Mucosa of stomach (tissue), 1 donor: ENCODE measurements around the gene EXOC2.

Experiments
- H3K27me3 ChIP-seq: one replicate; pipeline ENCODE4 v1.7.0; 2013; ENCODE audit warnings: mild to moderate bottlenecking, low read length; ENCODE audit not compliant: control insufficient read depth, insufficient read depth
- H3K36me3 ChIP-seq: one replicate; pipeline ENCODE4 v1.7.0; 2013; ENCODE audit warnings: low read length; ENCODE audit not compliant: control insufficient read depth, insufficient read depth
- H3K4me1 ChIP-seq: one replicate; pipeline ENCODE4 v1.7.0; 2013; ENCODE audit warnings: mild to moderate bottlenecking, low read length; ENCODE audit not compliant: control insufficient read depth, insufficient read depth
- H3K4me3 ChIP-seq: one replicate; pipeline ENCODE4 v1.7.0; 2013; ENCODE audit warnings: low read length
- H3K9ac ChIP-seq: one replicate; pipeline ENCODE4 v1.7.0; 2013; ENCODE audit warnings: mild to moderate bottlenecking, low read length, moderate library complexity
- H3K9me3 ChIP-seq: one replicate; pipeline ENCODE4 v1.7.0; 2013; ENCODE audit warnings: mild to moderate bottlenecking, low read length, moderate library complexity; ENCODE audit not compliant: control insufficient read depth
- donor health status: Pancreatic carcinoma.

Gene EXOC2

DNA sequence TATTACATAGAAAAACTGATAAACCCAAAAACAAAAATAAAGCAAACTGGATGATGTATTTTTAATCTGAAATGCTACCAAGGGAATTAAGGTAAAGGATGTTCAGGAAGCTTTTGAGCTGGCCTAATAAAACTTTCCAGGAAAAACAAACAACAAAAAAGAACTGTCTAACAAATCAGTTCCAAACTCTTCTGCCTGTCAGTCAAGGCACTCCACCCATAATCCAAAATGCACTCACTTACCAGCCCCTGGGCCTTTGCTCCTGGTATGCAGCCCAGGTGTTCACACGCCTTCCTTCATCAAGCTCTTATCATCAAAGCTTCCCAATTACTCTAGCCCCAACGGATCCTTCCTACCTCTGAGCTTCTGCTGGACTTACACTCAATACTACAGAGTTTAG, 3.7 kb downstream of the EXOC2 start:
- peaks cover 16% of the 10 kb centered on the region for H3K4me1 ChIP-seq
- H3K27me3 ChIP-seq = no peaks in the 10 kb centered on the region
- H3K4me3 ChIP-seq = no peak overlapping the region
- H3K9me3 ChIP-seq = no peaks in the 10 kb centered on the region
- no peaks in the 10 kb centered on the region for H3K36me3 ChIP-seq
- no peak overlapping the region for H3K9ac ChIP-seq

DNA sequence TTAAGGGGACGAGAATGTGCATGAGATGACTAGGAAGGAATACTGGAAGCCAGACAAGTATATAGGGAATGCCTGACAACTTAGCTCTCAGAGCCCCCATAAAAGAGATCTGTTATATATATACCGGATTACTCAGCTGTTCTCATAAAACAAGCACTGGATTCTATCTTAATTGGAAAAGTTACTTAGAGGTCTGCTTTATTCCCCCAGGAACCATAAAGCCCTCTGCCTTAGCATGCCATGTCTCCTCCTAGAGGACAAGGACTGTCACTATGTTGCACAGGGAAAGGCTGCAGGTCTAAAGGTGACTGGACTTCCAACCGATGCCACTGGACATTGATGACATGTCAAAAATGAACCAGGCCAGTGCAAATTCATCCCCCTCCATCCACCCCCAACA, 6.4 kb downstream of the EXOC2 start:
- Histone ChIP-seq H3K9ac (no peak overlapping the region), H3K9me3 (no peaks in the 10 kb centered on the region), H3K36me3 (no peaks in the 10 kb centered on the region), H3K4me3 (no peak overlapping the region), H3K4me1 (peaks cover 5% of the 10 kb centered on the region), H3K27me3 (no peaks in the 10 kb centered on the region)

DNA sequence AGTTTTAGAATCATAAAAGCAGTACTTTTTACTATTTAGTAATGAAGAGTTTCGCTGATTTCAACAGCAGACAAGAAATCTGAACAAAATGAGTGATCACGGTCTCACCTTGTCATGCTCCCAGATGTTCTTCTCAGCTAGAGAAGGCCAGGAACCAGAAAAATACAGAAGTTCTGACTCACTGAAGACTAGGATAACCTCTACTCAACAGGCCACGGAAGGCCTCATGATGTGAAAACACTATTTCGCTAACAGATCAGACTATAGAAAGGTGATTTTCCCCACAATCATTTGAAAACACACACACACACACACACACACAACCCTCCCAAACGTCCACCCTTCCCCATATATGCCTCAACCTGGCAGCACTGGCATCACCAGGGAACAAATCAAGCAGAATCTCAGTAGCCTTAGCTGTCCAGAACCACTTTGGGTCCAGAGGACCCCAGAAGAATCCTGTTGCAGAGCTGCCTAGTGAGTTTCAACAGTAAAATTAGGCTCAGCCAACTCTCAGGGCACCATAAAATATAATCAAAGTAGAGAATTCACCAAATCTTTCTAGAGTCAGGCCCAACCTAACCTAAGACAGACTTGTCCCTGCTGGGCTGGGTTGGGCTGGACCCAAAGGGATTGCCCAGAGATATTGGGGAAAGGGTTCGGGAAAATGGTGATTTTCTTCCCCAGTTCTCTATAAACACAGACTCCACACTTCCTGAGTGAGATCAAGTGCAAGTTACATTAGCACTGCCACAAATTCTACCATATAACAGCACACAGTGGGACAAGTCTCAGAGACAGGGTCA, 7.9 kb downstream of the EXOC2 start:
- Histone ChIP-seq H3K4me3 (no peak overlapping the region), H3K9me3 (no peaks in the 10 kb centered on the region), H3K4me1 (no peaks in the 10 kb centered on the region), H3K9ac (no peak overlapping the region), H3K36me3 (no peaks in the 10 kb centered on the region), H3K27me3 (no peaks in the 10 kb centered on the region)

DNA sequence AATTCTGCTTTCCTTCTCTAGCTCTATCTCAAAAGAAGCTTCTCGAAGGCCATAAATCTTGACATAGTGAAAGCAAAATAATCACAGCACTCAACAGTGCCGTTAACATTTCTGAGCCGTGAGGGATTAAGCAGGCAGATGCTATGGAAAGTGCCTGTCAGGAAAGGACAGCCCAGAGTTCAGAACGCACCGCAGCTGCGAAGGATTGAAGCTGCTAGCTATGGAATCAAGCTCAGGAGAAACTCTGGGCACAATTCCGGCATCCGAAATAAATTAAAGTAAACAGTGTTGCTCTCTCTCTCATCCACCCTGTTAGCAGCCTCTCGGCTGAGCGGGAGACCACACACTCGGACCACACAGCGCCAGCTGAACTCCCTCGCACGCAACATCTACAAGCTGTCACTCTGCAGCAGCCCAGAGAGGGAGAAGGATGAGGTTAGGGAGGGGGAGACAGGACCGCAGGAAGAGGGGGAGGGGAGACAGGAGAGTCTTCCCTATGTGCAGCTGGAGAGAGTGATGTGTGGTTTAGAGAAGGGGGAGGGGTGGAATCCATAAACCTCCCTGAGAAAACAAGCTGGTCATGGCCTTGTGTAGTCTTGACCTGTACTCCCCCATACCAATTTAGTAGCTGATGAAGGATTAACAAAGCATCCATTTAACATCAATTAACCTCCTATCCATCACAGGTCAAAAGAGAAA, 9.0 kb downstream of the EXOC2 start:
- H3K4me3 ChIP-seq = no peak overlapping the region
- no peak overlapping the region for H3K9ac ChIP-seq
- no peaks in the 10 kb centered on the region for H3K9me3 ChIP-seq
- H3K27me3 ChIP-seq = no peaks in the 10 kb centered on the region
- no peaks in the 10 kb centered on the region for H3K4me1 ChIP-seq
- no peaks in the 10 kb centered on the region for H3K36me3 ChIP-seq

DNA sequence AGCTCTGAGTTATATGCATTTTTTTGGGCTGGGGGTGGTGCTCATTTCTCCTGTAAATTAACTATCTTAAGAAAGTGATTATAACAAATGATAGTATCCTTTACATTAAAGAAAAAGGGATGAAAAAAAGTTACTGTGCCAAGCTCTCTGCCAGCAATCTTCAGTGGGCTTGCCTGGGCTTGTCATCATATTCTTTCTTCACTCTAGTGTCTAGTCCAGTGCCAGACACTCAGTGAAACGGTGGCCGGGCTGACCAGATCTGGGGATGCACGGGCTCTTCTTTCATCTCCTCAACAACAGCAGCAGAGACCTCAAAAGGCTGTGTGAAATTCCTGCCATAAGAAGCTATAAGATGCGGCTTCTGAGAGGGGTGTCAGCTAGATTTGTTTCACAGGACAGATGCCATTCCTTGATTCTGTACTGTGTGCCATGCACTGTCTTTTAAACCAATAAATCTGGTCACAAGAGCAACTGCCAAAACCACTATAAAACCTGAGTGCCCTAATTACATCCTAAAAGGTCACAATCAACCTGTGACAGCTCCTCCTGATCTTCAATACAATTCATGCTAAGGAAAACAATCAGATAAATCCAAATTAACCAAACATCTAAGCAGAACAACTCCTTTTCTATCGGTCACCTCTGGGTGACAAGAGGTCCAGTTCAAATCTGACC, 12.1 kb downstream of the EXOC2 start:
- Histone ChIP-seq H3K4me1 (no peaks in the 10 kb centered on the region), H3K27me3 (no peaks in the 10 kb centered on the region), H3K4me3 (no peak overlapping the region), H3K9ac (no peak overlapping the region), H3K9me3 (no peaks in the 10 kb centered on the region), H3K36me3 (no peaks in the 10 kb centered on the region)

DNA sequence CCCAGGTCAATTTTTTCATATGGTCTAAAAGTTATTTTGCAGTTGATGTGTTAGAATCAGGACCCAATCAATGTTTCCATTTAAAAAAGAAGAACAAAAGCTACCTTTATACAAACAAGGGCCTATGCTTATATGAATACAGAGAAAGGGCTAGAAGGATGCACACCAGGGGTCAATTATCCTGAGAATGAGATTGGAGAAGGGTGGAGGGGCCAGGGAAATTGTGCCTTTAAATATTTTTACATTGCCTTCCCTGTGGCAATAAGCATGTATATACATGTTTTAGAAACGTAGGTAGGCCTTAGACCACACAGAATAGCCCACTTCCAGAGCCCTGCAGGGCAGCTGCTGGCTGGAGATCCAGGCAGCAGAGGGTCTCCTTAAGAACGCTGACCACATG, 12.7 kb downstream of the EXOC2 start:
- H3K4me1 ChIP-seq = no peaks in the 10 kb centered on the region
- no peak overlapping the region for H3K9ac ChIP-seq
- H3K27me3 ChIP-seq = no peaks in the 10 kb centered on the region
- H3K36me3 ChIP-seq = no peaks in the 10 kb centered on the region
- H3K9me3 ChIP-seq = no peaks in the 10 kb centered on the region
- H3K4me3 ChIP-seq = no peak overlapping the region

DNA sequence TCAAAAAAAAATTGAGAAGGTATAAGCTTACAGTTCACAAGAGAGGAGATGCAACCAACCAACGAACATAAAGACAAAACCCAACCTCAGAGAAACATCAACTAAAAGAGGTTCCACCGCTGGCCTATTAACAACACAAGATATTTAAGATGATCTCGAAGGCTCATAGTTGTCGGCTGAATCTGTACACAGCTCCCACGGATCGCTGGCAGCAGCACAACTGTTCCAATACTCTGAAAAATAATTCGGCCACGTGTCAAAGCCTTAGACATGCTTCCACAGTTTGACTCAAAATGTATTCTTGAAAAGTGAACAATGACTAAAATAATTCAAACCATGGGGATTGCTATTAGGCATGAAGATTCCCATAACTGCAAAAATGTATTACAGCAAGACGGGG, 13.7 kb downstream of the EXOC2 start:
- Histone ChIP-seq H3K27me3 (no peaks in the 10 kb centered on the region), H3K4me1 (no peaks in the 10 kb centered on the region), H3K4me3 (no peak overlapping the region)

DNA sequence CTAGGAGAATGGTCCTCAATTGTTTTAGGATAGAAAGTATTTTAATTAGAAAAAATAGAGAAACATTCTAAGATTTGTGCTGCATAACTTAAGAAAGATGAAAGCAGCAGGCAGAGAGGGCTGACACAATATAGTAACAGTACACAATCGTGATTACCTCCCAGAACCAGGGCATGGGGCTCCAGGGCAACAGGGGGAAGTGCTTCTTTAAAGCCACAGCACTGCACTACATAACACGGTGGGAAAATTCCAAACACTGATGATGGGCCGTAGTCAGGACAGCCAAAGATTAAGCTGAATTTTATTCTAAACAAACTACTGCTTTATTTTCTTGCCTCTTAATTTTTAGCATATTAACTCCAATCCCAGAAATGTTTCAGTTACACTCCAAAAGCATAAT, 14.4 kb downstream of the EXOC2 start:
- H3K36me3 ChIP-seq = no peaks in the 10 kb centered on the region
- no peak overlapping the region for H3K9ac ChIP-seq
- H3K4me1 ChIP-seq = no peaks in the 10 kb centered on the region
- H3K9me3 ChIP-seq = no peaks in the 10 kb centered on the region
- no peaks in the 10 kb centered on the region for H3K27me3 ChIP-seq
- H3K4me3 ChIP-seq = no peak overlapping the region

More for the DNA sequence above, 13.7 kb downstream of the EXOC2 start:
- Histone ChIP-seq H3K9ac (no peak overlapping the region), H3K9me3 (no peaks in the 10 kb centered on the region), H3K36me3 (no peaks in the 10 kb centered on the region)

DNA sequence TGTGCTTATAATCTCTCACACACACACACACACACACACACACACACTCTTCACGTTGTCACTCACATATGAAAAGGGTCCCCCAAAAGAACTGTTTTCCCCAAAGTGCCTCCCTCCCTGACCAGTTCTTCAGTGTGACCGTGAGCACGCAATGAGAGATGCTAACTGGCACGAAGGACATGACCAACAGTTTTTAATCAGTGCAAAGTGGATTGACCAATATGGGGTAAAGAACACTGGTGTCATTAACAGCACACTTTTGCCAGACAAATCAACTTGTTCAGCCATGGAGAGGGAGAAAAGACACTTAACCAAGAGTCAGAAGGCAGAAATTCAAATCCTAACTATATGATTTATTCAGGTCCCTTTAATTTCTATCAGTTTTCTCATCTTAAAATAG, 15.0 kb downstream of the EXOC2 start:
- no peaks in the 10 kb centered on the region for H3K27me3 ChIP-seq
- no peak overlapping the region for H3K4me3 ChIP-seq
- H3K4me1 ChIP-seq = no peaks in the 10 kb centered on the region
- no peak overlapping the region for H3K9ac ChIP-seq
- no peaks in the 10 kb centered on the region for H3K36me3 ChIP-seq
- H3K9me3 ChIP-seq = no peaks in the 10 kb centered on the region

DNA sequence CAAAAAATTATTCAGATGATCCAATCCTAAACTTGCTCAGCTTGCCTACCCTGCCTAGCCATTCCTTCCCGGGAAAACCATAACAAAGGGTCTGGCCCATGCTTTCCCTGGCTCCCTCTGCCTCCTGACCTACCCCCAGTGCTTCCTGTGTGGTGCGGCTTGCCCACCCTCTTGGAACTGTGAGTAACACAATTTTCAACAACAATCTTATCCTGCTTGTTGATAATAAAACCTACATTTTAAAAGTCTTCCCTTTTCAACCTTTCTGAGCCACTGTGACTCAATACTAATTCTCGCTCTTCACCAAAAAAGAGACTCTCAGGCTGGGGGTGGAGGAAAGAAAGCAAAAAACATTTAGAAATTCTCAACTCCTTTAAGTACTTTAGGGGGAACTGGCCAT, 18.0 kb downstream of the EXOC2 start:
- no peaks in the 10 kb centered on the region for H3K36me3 ChIP-seq
- no peak overlapping the region for H3K4me3 ChIP-seq
- no peak overlapping the region for H3K9ac ChIP-seq
- no peaks in the 10 kb centered on the region for H3K9me3 ChIP-seq
- no peaks in the 10 kb centered on the region for H3K4me1 ChIP-seq
- H3K27me3 ChIP-seq = no peaks in the 10 kb centered on the region

DNA sequence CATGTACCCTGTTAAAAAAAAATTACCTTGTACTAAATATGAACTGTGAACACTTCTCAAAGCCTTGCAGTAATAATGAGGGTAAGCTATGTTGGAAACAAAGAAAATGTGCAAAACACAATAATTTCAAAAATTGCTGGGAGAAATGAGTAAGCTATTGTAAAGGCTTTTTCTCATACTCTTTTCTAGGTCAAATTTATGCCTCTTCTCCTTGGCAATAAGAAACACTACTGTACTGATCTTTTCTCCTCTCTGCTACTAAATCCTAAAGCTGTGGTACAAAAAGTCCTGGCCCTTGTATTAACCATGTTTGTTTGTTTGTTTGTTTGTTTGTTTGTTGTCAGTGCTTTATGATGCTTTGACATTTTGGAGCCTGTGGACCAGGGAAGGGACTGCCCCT, 18.5 kb downstream of the EXOC2 start:
- no peak overlapping the region for H3K9ac ChIP-seq
- no peak overlapping the region for H3K4me3 ChIP-seq
- H3K36me3 ChIP-seq = no peaks in the 10 kb centered on the region
- no peaks in the 10 kb centered on the region for H3K9me3 ChIP-seq
- H3K27me3 ChIP-seq = no peaks in the 10 kb centered on the region
- no peaks in the 10 kb centered on the region for H3K4me1 ChIP-seq

DNA sequence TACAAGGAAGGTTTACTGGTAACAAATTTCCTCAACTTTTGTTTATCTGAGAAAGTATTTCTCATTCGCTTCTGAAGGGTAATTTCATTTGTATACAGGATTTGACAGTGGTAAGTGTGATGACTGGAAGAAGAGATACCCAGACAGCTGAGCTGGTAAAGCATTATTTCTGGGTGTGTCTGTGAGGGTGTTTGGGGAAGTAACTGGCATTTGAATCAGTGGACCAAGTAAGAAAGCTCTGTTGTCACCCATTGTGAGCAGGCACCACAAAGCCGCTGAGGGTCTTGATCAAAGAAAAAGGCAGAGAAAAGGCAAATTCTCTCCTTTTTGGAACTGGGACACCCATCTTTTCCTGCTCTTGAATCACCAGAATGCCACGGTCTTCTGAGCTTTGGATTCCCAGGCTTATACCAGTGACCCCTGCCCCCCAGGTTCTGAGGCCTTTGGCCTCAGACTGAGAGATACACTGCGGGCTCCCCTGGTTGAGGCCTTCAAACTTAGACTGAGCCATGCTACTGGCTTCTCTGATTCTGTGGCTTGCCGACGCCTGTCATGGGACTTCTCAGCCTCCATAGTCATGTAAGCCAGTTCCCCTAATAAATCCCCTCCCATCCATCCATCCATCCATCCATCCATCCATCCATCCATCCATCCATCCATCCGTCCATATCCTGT, 25.5 kb downstream of the EXOC2 start:
- no peak overlapping the region for H3K4me3 ChIP-seq
- H3K9ac ChIP-seq = no peak overlapping the region

More for the DNA sequence above, 25.5 kb downstream of the EXOC2 start:
- H3K27me3 ChIP-seq = no peaks in the 10 kb centered on the region
- H3K4me1 ChIP-seq = no peaks in the 10 kb centered on the region
- no peaks in the 10 kb centered on the region for H3K36me3 ChIP-seq
- no peaks in the 10 kb centered on the region for H3K9me3 ChIP-seq
